Dermis lymphatic vessel endothelial cell (primary cell): ENCODE data around the gene WHRN. TPM values are rescaled to one million over a fixed set of nuclear protein-coding genes. Genes with fewer than 3 reads are reported as not detected.

Experiments used
- total RNA-seq: library from RNA; depleted of rRNA; stranded (reverse); fragments of >200 nt; gene quantifications from 2 replicates; pipeline ENCODE4 v1.2.1, GENCODE V29; 2014

WHRN gene
- 0.22 and 0.34 TPM in 2 replicates for total RNA-seq

DNA sequence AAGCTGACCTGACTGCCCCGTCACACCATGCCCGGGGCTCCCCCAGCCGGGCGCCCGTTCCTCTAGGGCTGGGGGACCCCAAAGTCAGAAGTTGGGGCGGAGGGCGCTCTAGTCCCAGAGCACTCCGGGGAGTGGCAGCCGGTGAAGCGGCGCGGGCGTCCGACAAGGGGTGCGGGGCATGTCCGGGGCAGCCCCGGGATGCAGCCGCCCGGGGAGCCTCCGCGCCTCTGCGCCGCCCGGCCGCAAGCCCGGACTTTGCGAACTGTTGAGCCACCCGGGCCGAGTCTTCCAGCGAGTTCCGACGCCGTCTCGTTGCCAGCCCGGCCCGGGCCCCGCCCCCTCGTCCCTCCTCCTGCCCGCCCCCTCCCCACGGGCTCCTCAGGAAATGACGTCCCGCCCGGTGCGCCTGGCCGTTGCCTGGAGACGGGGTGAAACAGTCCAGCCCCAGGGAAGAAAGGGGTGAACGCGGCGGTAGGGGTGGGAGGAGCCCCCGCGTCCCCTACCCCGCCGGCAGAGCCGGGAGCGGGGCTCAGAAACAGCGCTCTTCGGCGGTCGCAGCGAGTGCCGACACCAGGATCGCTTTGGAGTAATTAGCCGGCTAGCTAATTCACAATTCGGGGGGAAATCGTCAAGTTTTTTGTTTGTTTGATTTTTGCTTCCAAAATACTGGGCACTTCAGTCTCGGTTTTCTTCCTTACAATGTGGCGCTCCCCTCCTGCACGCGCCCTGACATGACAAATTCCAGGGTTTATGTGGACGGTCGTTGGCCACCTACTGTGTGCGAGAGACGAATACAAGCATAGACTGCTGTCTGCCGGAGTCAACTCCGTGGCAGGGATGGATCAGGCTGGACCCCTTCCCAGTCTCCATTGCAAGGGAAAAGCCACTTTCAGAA lies at the start of gene WHRN:
Gene WHRN, minus strand, starts transcription at position 287 of the 895 bp plus-strand sequence. CDS start 672 bp downstream, outside the sequence.

DNA sequence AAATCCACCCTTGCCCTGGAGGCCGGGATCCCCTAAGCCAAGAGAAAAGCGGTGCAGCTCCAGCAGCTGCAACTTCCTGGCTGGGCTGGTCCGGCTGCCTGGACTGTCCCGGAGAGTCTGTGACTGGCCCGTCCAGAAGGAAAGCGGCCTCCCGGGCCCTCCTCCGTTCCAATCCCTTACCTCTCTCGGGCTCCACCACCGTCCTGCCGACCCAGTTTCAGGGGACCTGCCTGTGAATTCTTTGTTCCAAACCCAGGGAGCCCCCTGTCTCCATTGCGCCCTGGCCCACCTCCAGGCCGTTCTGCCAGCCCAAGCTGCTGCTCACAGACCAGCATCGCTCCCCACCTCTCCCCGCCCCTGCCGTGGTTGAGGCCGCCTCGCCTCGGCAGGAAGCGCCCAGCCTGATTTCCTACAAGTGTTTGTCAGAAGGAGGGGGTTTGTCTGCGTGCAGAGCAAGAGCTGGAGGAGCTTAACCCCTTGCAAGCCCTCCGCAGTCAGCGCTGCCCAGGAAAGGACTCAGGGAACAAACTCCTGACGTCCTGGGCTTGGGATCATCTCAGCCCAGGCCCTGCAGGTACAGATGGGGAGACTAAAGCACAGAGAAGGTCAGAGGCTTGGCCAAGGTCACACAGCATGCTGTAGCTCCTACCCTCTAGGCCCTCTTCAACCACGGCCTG lies 117.5 kb downstream of the WHRN start, which contains the start of gene AKNA:
Gene AKNA, minus strand, starts transcription at position 303 of the 677 bp plus-strand sequence. CDS start 6,649 bp downstream, outside the sequence.

Other genes with a start within 250 kb of the WHRN start
- gene ORM1, start 182.4 kb downstream of the WHRN start, total RNA-seq, result not detected in 2 replicates
- gene ORM2, start 175.6 kb downstream of the WHRN start, total RNA-seq, result not detected in 2 replicates
- gene AKNA, start 117.5 kb downstream of the WHRN start, total RNA-seq, result 0.43 and 0.77 TPM in 2 replicates
- gene ATP6V1G1, start 82.3 kb upstream of the WHRN start, total RNA-seq, result 135 and 144 TPM in 2 replicates
- 4.9 and 6.6 TPM in 2 replicates for gene TMEM268, start 105.8 kb upstream of the WHRN start, total RNA-seq
- gene TEX53, start 152.3 kb upstream of the WHRN start, total RNA-seq, result not detected in 2 replicates
- gene TEX48, start 176.7 kb upstream of the WHRN start, total RNA-seq, result not detected in 2 replicates